Measurements from ENCODE around the gene GLI3.

GRCh38 chr7:42227936-42228591 is 8.9 kb downstream of the GLI3 start:
- no peak for TF ChIP-seq CTCF (IDR thresholded peaks at IDR 0.05)
- TF ChIP-seq ZFX (IDR thresholded peaks at IDR 0.05; ENCODE audit: borderline replicate concordance): no peak

Data from 22Rv1 (cell line).